Measurements from ENCODE around the gene ZCRB1. TPM values are rescaled to one million over a fixed set of nuclear protein-coding genes. Genes with fewer than 3 reads are reported as not detected.

ZCRB1 gene
- total RNA-seq, 1 experiment from 2014 or later: 71.5 TPM

- DNase-seq: no peak
- Histone ChIP-seq H2BK20ac (ENCODE audit: low read depth, low read length, poor library complexity, severe bottlenecking) (no peak overlapping the region), H3K23ac (ENCODE audit: insufficient read length, low read depth, low read length) (no peak overlapping the region), H3K4ac (ENCODE audit: low read depth, low read length) (no peak overlapping the region), H3K9me3 (ENCODE audit: control insufficient read depth, low read depth, low read length) (no peaks in the 10 kb centered on the region), H3K27ac (ENCODE audit: insufficient read length, low read depth, low read length) (no peak overlapping the region), H4K5ac (ENCODE audit: insufficient read length, low read depth, low read length) (no peak overlapping the region), H3K23me2 (ENCODE audit: insufficient read length, low read depth, low read length, poor library complexity, severe bottlenecking) (no peaks in the 10 kb centered on the region), H4K20me1 (ENCODE audit: control insufficient read depth, insufficient read depth, insufficient read length) (no peaks in the 10 kb centered on the region), H2AFZ (ENCODE audit: low read length) (no peak overlapping the region), H3K79me1 (ENCODE audit: insufficient read depth, low read depth, low read length, poor library complexity, severe bottlenecking) (no peaks in the 10 kb centered on the region), H3K4me1 (ENCODE audit: insufficient read depth, low read length) (no peaks in the 10 kb centered on the region), H2AK5ac (ENCODE audit: insufficient read length, low read length) (no peak overlapping the region), H2BK12ac (ENCODE audit: insufficient read length, low read depth, low read length) (no peak overlapping the region), H2BK15ac (ENCODE audit: low read depth, low read length) (no peak overlapping the region), H3K56ac (ENCODE audit: insufficient read length, low read depth, low read length) (no peak overlapping the region), H3K27me3 (ENCODE audit: insufficient read depth, low read length) (no peaks in the 10 kb centered on the region), H2BK5ac (ENCODE audit: insufficient read length, low read length) (no peak overlapping the region), H3K9ac (ENCODE audit: extremely low read depth, insufficient read length, low read length) (no peak overlapping the region), H2BK120ac (ENCODE audit: low read depth, low read length, poor library complexity, severe bottlenecking) (no peak overlapping the region), H3K14ac (ENCODE audit: insufficient read depth, low read length) (no peak overlapping the region), H3K18ac (ENCODE audit: insufficient read length, low read depth, low read length) (no peak overlapping the region), H3T11ph (ENCODE audit: low read length) (no peak overlapping the region), H4K91ac (ENCODE audit: insufficient read length, low read depth, low read length) (no peak overlapping the region), H3K79me2 (ENCODE audit: insufficient read depth, low read length) (no peaks in the 10 kb centered on the region), H3K4me2 (ENCODE audit: insufficient read depth, insufficient read length, low read length) (no peak overlapping the region), H4K8ac (replicated peaks; ENCODE audit: insufficient read length, low read depth, low read length) (no peak overlapping the region)
- Mint-ChIP-seq H3K9me3 (no peaks in the 10 kb centered on the region), H3K27me3 (ENCODE audit: low read depth) (peaks cover 35% of the 10 kb centered on the region), H3K27ac (no peak overlapping the region), H3K36me3 (ENCODE audit: insufficient read depth in 1 of 3, low read depth in 3 of 3) (no peaks in the 10 kb centered on the region; a peak in 2 of 7 replicates), H3K4me1 (no peaks in the 10 kb centered on the region), H3K4me3 (no peak overlapping the region)
- no peak for TF ChIP-seq CTCF (conservative IDR thresholded peaks at IDR 0.05)
- WGBS (ENCODE audit: extremely low coverage, insufficient read length, low lambda C conversion rate): no CpG with 5 or more reads among the region's 2 CpGs
Observed at GRCh38 chr12:42262271-42262670, 63.6 kb downstream of the ZCRB1 start.

Small RNA genes within 50 kb of the gene (microRNA-seq; reads per million reads assigned to microRNA genes)
- not detected for gene MIR7851 (ENCODE audit: borderline microRNAs expressed)

Other genes with a start within 250 kb of the ZCRB1 start
- gene GXYLT1, start 181.2 kb downstream of the ZCRB1 start, total RNA-seq (2021): 13.9 and 14.5 TPM in 2 replicates
- 1.9 and 2.7 TPM in 2 replicates for gene YAF2, start 87.8 kb downstream of the ZCRB1 start, total RNA-seq (2021)
- 59.2 and 66.2 TPM in 2 replicates for gene PPHLN1, start 73 bp upstream of the ZCRB1 start, total RNA-seq (2021)